ENCODE data around the gene CHRNA4. TPM values are rescaled to one million over a fixed set of nuclear protein-coding genes. Genes with fewer than 3 reads are reported as not detected.

Gene CHRNA4
- total RNA-seq, 2 experiments from 2014 or later: not detected

GRCh38 chr20:63321148-63321831, 39.9 kb downstream of the CHRNA4 start:
- Mint-ChIP-seq H3K27me3 (peaks cover 15% of the 10 kb centered on the region), H3K27ac (no peak overlapping the region), H3K4me3 (no peak overlapping the region), H3K4me1 (no peaks in the 10 kb centered on the region), H3K9me3 (no peaks in the 10 kb centered on the region), H3K36me3 (ENCODE audit: low read depth) (no peaks in the 10 kb centered on the region)
- CTCF ChIA-PET: no interaction called here
- DNase-seq: no peak
- POLR2A ChIA-PET: no interaction called here

- POLR2A ChIA-PET: no interaction called here
- Mint-ChIP-seq H3K4me1 (no peaks in the 10 kb centered on the region), H3K4me3 (no peak overlapping the region), H3K36me3 (ENCODE audit: low read depth) (no peaks in the 10 kb centered on the region), H3K27me3 (peaks cover 15% of the 10 kb centered on the region), H3K9me3 (no peaks in the 10 kb centered on the region), H3K27ac (no peak overlapping the region)
- DNase-seq: no peak
- CTCF ChIA-PET: no interaction called here
These were observed 40.5 kb downstream of the CHRNA4 start for GRCh38 chr20:63320616-63321147.

DNA sequence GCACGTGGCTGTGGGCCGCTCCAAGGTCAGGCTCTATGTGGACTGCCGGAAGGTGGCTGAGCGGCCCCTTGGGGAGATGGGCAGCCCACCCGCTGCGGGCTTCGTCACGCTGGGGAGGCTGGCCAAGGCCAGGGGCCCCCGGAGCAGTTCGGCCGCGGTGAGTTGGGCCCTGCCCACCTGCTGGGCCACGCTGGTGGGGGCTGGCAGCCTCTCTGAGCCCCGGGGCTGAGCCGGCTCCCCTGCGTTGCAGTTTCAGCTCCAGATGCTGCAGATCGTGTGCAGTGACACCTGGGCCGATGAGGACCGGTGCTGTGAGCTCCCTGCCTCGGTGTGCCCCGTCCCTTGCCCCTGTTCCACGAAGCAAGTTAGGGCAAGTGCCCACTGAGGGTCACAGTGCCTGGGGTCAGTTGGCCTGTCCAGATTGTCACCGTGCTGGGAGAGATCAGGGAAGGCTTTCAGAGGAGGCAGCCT, 41.1 kb downstream of the CHRNA4 start:
- POLR2A ChIA-PET: no interaction called here
- H3K27ac Mint-ChIP-seq: no peak overlapping the region
- no peak for DNase-seq
- H3K36me3 Mint-ChIP-seq (ENCODE audit: low read depth): no peaks in the 10 kb centered on the region
- no peaks in the 10 kb centered on the region for H3K4me1 Mint-ChIP-seq
- CTCF ChIA-PET: no interaction called here
- H3K9me3 Mint-ChIP-seq: no peaks in the 10 kb centered on the region
- peaks cover 15% of the 10 kb centered on the region for H3K27me3 Mint-ChIP-seq
- no peak overlapping the region for H3K4me3 Mint-ChIP-seq

- Mint-ChIP-seq H3K9me3 (no peaks in the 10 kb centered on the region), H3K4me3 (no peak overlapping the region), H3K4me1 (no peaks in the 10 kb centered on the region), H3K27me3 (peaks cover 15% of the 10 kb centered on the region), H3K36me3 (ENCODE audit: low read depth) (no peaks in the 10 kb centered on the region), H3K27ac (no peak overlapping the region)
- CTCF ChIA-PET: no interaction called here
- no peak for DNase-seq
- POLR2A ChIA-PET: no interaction called here
These were observed 41.7 kb downstream of the CHRNA4 start for GRCh38 chr20:63319164-63320040.

- Mint-ChIP-seq H3K27me3 (peaks cover 8% of the 10 kb centered on the region), H3K27ac (no peak overlapping the region), H3K4me3 (no peak overlapping the region), H3K36me3 (ENCODE audit: low read depth) (no peaks in the 10 kb centered on the region), H3K9me3 (no peaks in the 10 kb centered on the region), H3K4me1 (no peaks in the 10 kb centered on the region)
- ChIA-PET CTCF (no interaction called here), POLR2A (no interaction called here)
- no peak for DNase-seq
These were observed 42.6 kb downstream of the CHRNA4 start for GRCh38 chr20:63318391-63319163.

DNA sequence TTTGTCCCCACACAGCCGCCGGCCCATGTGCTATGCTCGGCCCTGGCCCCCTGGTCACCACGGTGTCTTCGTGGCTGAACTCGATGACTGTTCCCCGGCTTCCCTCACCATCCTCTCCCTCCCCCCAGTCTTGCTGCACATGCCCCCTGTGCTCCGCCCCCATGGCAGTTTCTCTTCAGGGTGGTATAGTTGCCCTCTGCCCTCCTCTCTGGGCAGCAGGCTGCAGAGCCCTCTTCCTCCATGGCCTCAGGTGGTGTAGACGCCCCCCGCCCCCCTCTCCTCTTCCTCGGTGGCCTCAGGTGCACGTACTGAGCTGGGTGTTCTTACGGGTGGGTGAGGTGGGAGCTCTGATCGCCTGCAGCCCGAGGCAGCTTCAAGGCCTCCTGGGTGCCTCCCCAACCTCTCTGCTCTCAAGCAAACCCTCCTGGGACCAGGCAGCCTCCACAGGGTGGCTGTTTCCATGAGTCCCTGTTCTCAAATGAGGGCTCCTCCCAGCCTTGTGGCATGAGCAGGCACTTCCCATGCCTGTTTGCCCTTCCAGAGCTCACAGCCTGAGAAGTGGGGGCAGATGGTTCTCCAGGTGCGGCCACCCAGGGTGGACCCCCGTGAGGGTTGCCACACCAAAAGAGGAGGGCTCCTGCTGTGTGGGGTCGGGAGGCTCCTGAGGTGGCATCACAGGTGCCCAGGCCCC, 43.4 kb downstream of the CHRNA4 start:
- H3K4me1 Mint-ChIP-seq: no peaks in the 10 kb centered on the region
- DNase-seq: no peak
- no peaks in the 10 kb centered on the region for H3K9me3 Mint-ChIP-seq
- peaks cover 1% of the 10 kb centered on the region for H3K27me3 Mint-ChIP-seq
- H3K27ac Mint-ChIP-seq: no peak overlapping the region
- no peak overlapping the region for H3K4me3 Mint-ChIP-seq
- POLR2A ChIA-PET: no interaction called here
- no peaks in the 10 kb centered on the region for H3K36me3 Mint-ChIP-seq (ENCODE audit: low read depth)
- CTCF ChIA-PET: no interaction called here

GRCh38 chr20:63317061-63317460, 44.1 kb downstream of the CHRNA4 start:
- DNase-seq: no peak
- no peaks in the 10 kb centered on the region for H3K4me1 Mint-ChIP-seq
- H3K27ac Mint-ChIP-seq: no peak overlapping the region
- no peak overlapping the region for H3K4me3 Mint-ChIP-seq
- H3K36me3 Mint-ChIP-seq (ENCODE audit: low read depth): no peaks in the 10 kb centered on the region
- H3K9me3 Mint-ChIP-seq: no peaks in the 10 kb centered on the region
- CTCF ChIA-PET: no interaction called here
- POLR2A ChIA-PET: no interaction called here
- H3K27me3 Mint-ChIP-seq: no peaks in the 10 kb centered on the region

DNA sequence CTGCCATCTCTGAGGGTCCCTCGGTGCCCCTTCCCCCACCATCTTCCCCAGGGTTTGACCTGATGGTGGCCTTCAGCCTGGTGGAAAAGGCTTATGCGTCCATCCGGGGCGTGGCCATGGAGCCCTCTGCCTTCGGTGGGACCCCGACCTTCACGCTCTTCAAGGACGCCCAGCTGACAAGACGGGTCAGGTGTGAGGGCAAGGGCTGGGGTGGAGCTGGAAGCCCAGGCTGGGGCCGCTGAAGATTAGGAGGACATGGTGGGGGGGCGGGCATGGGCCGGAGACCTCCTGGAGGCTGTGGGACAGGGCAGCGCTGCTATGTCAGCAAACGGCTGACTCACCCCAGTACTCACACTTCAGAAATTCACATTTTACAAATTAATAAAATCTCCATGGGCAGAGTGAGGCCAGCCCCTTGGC, 44.6 kb downstream of the CHRNA4 start:
- POLR2A ChIA-PET: no interaction called here
- H3K27me3 Mint-ChIP-seq: no peaks in the 10 kb centered on the region
- H3K4me3 Mint-ChIP-seq: no peak overlapping the region
- H3K27ac Mint-ChIP-seq: no peak overlapping the region
- no peaks in the 10 kb centered on the region for H3K9me3 Mint-ChIP-seq
- no peaks in the 10 kb centered on the region for H3K4me1 Mint-ChIP-seq
- DNase-seq: no peak
- CTCF ChIA-PET: no interaction called here
- H3K36me3 Mint-ChIP-seq (ENCODE audit: low read depth): no peaks in the 10 kb centered on the region

- ChIA-PET POLR2A (no interaction called here), CTCF (no interaction called here)
- no peak for DNase-seq
- Mint-ChIP-seq H3K36me3 (ENCODE audit: low read depth) (no peaks in the 10 kb centered on the region), H3K4me3 (no peak overlapping the region), H3K9me3 (no peaks in the 10 kb centered on the region), H3K27me3 (no peaks in the 10 kb centered on the region), H3K27ac (no peak overlapping the region), H3K4me1 (no peaks in the 10 kb centered on the region)
These were observed 45.2 kb downstream of the CHRNA4 start for GRCh38 chr20:63315731-63316491.

DNA sequence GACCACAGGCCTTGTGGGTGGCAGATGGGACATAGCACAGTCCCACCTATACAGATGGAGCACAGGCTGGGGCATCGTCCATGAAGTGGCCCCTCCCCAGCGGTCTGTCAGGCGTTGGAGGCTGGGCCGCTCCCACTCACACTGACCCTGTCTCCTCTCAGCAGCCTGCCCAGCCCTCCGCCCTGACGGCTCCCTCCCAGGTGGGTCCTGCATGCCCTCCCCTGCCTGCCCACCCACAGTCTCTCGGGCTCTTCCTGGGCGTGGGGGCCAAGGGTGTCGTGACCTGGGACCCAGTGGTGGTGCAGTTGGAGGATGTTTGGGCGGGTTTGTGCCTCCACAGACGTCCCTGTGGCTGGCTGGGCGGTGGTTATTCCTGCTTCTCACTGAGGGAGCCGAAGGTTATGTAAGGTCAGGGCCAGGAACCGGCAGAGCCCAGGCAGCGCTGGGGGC, 45.9 kb downstream of the CHRNA4 start:
- no peak overlapping the region for H3K4me3 Mint-ChIP-seq
- no peak for DNase-seq
- H3K4me1 Mint-ChIP-seq: no peaks in the 10 kb centered on the region
- no peaks in the 10 kb centered on the region for H3K27me3 Mint-ChIP-seq
- no peaks in the 10 kb centered on the region for H3K9me3 Mint-ChIP-seq
- H3K36me3 Mint-ChIP-seq (ENCODE audit: low read depth): no peaks in the 10 kb centered on the region
- H3K27ac Mint-ChIP-seq: no peak overlapping the region
- ChIA-PET POLR2A (no interaction called here), CTCF (no interaction called here)

DNA sequence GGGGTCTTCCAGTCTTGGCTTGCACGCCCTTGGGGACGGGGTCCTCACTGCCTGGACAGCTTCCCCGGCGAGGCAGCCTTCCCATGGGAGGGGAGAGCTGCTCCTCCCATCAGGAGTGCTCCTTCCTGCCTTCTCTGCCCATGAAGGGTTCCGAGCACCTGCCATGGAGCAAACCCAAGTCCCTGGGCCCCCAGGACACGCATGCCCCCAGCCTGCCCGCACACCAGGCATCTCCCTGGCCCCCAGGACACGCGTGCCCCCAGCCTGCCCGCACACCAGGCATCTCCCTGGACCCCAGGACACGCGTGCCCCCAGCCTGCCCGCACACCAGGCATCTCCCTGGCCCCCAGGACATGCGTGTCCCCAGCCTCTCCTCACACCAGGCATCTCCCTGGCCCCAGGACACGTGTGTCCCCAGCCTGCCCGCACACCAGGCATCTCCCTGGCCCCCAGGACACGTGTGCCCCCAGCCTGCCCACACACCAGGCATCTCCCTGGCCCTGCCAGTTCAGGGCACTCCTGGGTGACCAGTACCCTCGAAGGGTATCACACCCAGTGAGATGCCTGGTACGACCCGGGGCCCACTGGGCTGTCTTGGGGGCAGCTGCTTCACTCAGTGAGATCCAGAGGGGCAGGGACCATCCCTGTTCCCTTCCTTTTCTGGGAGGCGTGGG, 46.4 kb downstream of the CHRNA4 start:
- Mint-ChIP-seq H3K9me3 (no peaks in the 10 kb centered on the region), H3K36me3 (ENCODE audit: low read depth) (no peaks in the 10 kb centered on the region), H3K27me3 (no peaks in the 10 kb centered on the region), H3K4me1 (no peaks in the 10 kb centered on the region), H3K4me3 (no peak overlapping the region), H3K27ac (no peak overlapping the region)
- POLR2A ChIA-PET: no interaction called here
- CTCF ChIA-PET: no interaction called here
- no peak for DNase-seq

DNA sequence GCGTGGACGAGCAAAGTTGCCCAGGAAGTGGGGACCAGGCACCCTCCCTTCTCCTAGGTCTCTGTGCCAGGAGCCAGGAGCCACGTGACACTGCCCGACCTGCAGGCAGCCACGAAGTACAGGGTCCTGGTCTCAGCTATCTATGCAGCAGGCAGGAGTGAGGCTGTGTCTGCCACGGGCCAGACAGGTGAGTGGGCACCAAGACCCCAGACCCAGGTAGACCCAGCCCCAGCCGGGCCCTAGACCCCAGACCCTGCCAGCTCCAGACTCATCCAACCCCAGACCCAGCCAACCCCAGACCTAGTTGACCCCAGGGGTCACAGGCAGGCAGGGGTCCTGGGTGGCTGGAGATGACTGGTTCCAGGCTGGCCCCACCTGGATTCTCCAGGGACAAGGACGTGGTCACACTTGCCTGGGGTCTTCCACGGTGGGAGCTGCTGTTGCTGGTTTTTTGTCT, 47.1 kb downstream of the CHRNA4 start:
- H3K36me3 Mint-ChIP-seq (ENCODE audit: low read depth): no peaks in the 10 kb centered on the region
- no peak overlapping the region for H3K27ac Mint-ChIP-seq
- H3K27me3 Mint-ChIP-seq: no peaks in the 10 kb centered on the region
- POLR2A ChIA-PET: no interaction called here
- no peak for DNase-seq
- H3K4me1 Mint-ChIP-seq: no peaks in the 10 kb centered on the region
- H3K4me3 Mint-ChIP-seq: no peak overlapping the region
- CTCF ChIA-PET: no interaction called here
- H3K9me3 Mint-ChIP-seq: no peaks in the 10 kb centered on the region

Measured in activated CD4-positive, alpha-beta memory T cell treated with anti-CD3 and anti-CD28 coated beads, Interleukin-2, amount 10 ng/mL, durations not matched to agents 7 days and 5 days (primary cell).